HG03432 (cell line): ENCODE results near the gene EAF2.

Source experiments
- ATAC-seq: cut with Tn5 transposase; IDR thresholded peaks from one replicate; pipeline ENCODE4 v1.9.1; 2021; ENCODE audit warnings: mild to moderate bottlenecking, moderate library complexity; ENCODE audit not compliant: unreplicated experiment

Gene EAF2

GRCh38 chr3:121834671-121835464 is at the start of gene EAF2, which contains the start of gene IQCB1:
EAF2 (plus strand) TSS chr3:121835209; CDS start chr3:121835286, 77 bp downstream.
IQCB1 (minus strand) TSS chr3:121835060; CDS start chr3:121828960, 6,100 bp downstream.
- ATAC-seq = peak; percentile 98

GRCh38 chr3:121786485-121786884 is 48.5 kb upstream of the EAF2 start:
- ATAC-seq = no peak

GRCh38 chr3:121793078-121793477 is 41.9 kb upstream of the EAF2 start:
- peak; percentile 76 for ATAC-seq

GRCh38 chr3:121794264-121794983 is 40.6 kb upstream of the EAF2 start:
- peak; percentile 41 for ATAC-seq

GRCh38 chr3:121796970-121797369 is 38.0 kb upstream of the EAF2 start:
- no peak for ATAC-seq

GRCh38 chr3:121800906-121801305 is 34.1 kb upstream of the EAF2 start:
- peak; percentile 43 for ATAC-seq

GRCh38 chr3:121803771-121804320 is 31.2 kb upstream of the EAF2 start:
- ATAC-seq = no peak

GRCh38 chr3:121809249-121809648 is 25.8 kb upstream of the EAF2 start:
- peak; percentile 99 for ATAC-seq

- ATAC-seq = no peak
Observed at GRCh38 chr3:121817753-121818152, 17.3 kb upstream of the EAF2 start.

GRCh38 chr3:121818578-121818977 is 16.4 kb upstream of the EAF2 start:
- ATAC-seq = no peak

GRCh38 chr3:121819236-121819635 is 15.8 kb upstream of the EAF2 start:
- no peak for ATAC-seq

GRCh38 chr3:121821421-121822199 is 13.4 kb upstream of the EAF2 start:
- ATAC-seq = no peak

- ATAC-seq = no peak
Observed at GRCh38 chr3:121822973-121823372, 12.0 kb upstream of the EAF2 start.

GRCh38 chr3:121834157-121834670 is 795 bp upstream of the EAF2 start:
- no peak for ATAC-seq

GRCh38 chr3:121835465-121835801 is 424 bp downstream of the EAF2 start:
- ATAC-seq = peak; percentile 30

- no peak for ATAC-seq
Observed at GRCh38 chr3:121836064-121836463, 1.1 kb downstream of the EAF2 start.

- ATAC-seq = no peak
Observed at GRCh38 chr3:121836481-121836880, 1.5 kb downstream of the EAF2 start.

GRCh38 chr3:121839962-121840361 is 5.0 kb downstream of the EAF2 start:
- no peak for ATAC-seq

GRCh38 chr3:121844892-121845291 is 9.9 kb downstream of the EAF2 start:
- ATAC-seq = no peak

GRCh38 chr3:121852256-121852655 is 17.2 kb downstream of the EAF2 start:
- ATAC-seq = no peak

GRCh38 chr3:121855555-121855954 is 20.5 kb downstream of the EAF2 start:
- ATAC-seq = no peak
